ENCODE measurements around the gene UBASH3B. TPM values are rescaled to one million over a fixed set of nuclear protein-coding genes. Genes with fewer than 3 reads are reported as not detected.

Gene UBASH3B
- total RNA-seq, 1 donor from 2014 or later, result 17.9 TPM

Other genes starting within 250 kb of the UBASH3B start
- gene CRTAM, start 182.8 kb downstream of the UBASH3B start, total RNA-seq, result 8.5 and 8.7 TPM in 2 replicates
- 0.71 and 0.91 TPM in 2 replicates for gene JHY, start 227.0 kb downstream of the UBASH3B start, total RNA-seq